T-helper 22 cell (primary cell): ENCODE results near the gene UBL4B.
"Not testable (repeated sequence)": the region's sequence is repeated elsewhere in the genome, so short reads cannot be mapped to it uniquely, and the experiment has no call there.

ENCODE experiments used
- DNase-seq: peaks from one replicate; pipeline ENCODE4 v3.0.0-alpha.2; 2020; ENCODE audit warnings: low read depth

The UBL4B gene, protein sequence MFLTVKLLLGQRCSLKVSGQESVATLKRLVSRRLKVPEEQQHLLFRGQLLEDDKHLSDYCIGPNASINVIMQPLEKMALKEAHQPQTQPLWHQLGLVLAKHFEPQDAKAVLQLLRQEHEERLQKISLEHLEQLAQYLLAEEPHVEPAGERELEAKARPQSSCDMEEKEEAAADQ

DNA sequence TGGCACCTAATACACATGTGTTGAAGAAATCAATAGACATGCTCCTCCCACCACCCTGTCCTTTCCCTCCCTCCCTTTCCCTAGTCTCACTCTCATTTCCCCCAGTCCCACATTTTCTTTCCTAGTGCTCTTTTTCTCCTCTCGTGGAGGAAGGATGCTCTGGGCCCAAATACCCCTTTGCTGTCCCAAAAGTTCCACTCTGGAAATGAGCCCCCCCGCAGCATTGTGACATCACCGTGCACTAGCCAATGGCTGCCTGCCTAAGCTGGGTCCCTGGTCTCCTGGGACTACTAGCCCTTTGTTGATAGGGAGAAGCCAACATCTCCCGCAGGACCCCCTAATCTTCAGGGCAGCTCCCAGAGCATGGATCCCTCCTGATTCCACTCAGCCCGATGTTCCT lies at the start of gene UBL4B:
TSS of gene UBL4B (plus strand) at position 301 of the 400 bp plus-strand sequence. CDS start at position 393, 92 bp downstream.
- DNase-seq: no peak

DNA sequence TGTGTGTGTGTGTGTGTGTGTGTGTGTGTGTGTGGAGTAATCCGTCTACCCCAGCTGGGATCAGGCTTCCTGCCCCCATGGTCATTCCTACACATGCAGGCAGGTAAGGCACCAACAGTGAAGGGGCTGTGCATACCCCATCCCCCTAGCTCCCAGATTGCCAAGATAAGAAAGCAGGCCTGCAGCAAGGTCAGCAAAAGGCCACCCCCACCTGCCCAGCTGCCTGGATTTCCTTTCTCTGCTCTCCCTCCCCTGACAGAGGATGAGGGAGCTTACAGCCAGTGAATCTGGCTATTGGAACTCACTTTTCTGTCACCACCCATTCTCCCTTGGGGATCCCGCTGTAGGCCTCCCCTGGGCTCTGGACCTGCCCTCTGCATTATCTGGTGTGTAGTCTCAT lies 49.6 kb upstream of the UBL4B start:
- no peak for DNase-seq

DNA sequence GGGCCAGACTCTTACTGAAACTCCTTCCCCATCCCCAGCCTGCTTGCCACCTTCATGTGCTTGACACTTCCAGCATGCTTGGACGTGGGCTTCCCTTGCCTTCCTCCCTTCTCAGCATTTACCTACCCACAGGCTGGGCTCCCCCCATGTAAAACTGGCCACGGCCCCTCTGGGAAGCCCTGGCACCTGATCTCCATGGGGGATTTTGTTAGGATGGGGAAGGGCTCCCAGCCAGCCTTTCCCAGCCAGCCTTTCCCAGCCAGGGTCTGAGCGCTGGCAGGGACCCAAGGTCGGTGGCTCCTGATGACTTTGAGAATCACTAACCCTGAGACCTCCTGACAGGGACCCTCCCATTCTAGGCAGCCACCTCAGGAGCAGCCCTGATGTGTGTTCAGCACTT lies 48.5 kb upstream of the UBL4B start:
- DNase-seq: no peak

DNA sequence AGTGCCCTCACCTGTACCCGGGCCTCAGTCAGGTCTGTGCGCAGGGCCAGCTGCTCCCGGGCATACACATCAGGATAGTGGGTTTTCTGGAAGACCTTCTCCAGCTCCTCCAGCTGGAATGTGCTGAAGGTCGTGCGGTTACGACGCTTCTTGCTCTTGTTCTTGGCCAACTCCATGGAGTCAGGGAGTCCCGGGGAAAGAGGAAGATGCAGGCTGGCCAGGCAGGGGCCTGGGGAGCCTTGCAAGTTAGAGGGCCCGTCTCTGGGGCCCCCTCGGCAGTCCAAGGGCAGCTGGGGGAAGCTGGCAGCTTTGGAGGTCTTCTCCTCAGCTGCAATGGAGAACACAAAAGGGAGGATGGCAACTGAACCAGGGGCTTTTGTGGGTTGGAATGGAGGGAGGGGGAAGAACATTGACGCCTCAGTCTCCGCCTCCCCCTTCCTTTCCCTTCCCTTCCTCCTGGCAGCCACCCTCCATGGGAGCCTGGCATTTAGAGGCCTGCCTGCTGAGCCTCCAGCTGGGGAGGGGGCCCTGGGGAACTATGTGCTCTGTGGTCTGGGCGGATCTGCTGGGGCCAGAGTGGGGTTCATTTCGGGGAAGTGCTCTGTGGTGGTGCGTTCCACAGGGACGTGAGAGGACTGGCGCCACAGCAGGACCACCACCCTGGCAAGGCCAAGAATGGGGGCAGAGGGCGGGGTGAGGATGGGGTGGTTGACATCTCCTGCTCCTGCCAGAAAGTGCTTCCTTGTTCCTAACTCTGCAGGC lies 47.5 kb upstream of the UBL4B start:
- no peak for DNase-seq

DNA sequence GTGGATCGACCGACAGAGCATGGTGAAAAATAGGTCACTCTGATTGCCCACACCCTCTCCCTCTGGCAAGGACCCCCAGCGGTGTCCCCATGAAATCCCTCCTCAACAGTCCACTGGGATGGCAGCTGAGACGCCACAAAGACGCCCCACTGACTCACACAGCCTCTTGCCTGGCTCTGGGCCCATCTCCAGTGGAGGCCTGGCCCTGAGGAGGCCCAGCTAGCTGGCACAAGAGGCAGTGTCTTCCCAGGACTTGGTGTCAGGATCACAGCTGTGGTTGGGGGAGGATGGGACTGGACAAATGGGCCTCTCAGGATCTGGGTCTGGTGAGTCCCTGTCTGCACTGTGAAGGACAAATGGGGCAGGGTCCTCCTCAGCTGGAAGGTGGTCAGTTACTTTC lies 46.4 kb upstream of the UBL4B start:
- DNase-seq: no peak

DNA sequence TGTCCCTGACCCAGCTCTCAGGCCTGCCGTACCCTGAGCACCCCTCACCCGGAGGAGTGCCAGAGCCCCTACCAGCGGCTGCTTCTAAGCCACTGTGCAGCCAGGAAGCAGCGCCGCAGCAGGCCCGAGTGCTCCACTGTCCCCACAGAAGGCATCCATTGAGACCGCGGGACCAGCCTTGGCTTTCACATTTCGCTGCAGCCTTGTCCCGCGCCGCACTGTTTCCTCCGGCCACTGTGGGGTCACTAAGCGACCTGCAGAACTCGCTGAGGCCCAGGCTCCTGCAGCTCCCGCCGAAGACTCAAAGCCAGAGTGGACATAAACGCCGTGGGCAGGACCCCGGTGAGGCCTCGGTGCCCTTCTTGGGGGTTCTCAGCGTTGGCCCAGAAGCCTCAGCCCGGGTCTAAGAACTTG lies 44.8 kb upstream of the UBL4B start:
- no peak for DNase-seq

DNA sequence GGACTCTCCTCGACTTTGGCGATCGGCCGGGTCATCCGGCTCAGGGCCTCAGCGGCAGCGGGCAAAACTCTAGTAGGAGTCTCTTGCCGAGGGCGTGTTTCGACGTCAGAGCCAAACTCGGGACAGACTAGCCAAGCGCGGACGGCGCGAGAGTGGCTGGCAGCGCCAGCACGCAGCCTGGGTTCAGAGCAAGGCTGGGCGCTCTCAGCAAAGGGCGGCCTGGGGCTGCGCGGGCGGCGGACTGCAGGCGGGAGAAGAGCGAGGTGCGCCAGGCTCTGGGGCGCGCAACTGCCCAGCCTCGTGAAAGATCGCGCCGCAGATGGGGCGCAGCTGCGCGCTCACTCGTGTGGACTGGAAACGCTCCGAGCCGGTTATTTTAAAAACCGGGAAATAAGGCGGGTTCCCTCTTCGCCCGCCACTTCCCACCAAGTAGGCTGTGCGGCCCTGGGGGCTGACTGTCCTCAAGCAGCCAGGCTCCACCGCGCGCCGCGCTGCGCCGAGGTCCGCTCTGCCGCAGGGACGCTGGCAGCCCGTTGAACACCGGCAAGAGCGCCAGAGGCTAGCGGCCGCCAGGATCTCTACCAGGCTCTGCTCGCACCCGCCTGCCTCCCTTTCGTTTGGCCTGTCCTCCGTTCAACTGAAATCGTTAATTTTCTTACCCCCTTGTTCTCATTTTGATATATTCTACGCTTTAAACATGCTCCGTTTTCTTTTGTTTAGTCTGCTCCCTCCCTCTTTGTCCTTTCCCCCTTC lies 44.2 kb upstream of the UBL4B start:
- DNase-seq: no peak

DNA sequence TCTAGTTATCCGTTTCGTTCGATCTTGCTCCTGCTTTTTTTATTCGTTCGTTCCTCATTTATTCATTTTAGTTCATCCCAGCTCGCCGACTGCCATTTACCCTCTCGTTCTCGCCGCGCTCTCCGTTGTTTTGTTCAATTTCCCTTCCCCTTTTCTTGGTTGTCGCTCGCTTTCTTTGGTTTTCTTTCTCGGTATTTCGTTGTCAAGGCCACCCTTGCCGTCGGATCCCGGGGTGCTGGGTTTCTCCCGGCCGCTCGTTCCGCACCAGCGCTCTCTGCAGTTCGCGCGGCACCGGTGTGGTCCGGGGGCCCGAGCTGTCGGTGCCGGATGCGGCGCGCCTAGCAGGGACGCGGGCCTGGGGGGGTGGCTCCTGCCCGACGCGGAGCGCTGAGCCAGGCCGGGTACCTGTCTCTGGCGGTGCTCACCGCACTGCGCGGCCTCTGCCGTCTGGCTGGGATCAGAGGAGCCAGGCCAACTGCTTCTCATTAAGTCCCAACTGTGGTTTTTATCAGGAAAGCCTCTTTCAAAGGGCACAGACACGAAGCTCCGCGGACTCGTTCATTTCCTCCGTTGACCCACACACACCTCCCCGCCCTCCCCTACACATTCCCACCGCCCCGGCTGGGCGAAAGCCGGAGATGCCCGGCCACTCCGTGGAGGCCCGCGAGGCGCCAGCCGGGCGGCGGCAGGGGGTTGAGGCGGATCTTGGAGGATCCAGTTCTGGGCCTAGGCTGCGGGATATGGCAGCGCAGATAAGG lies 43.4 kb upstream of the UBL4B start:
- DNase-seq: no peak

DNA sequence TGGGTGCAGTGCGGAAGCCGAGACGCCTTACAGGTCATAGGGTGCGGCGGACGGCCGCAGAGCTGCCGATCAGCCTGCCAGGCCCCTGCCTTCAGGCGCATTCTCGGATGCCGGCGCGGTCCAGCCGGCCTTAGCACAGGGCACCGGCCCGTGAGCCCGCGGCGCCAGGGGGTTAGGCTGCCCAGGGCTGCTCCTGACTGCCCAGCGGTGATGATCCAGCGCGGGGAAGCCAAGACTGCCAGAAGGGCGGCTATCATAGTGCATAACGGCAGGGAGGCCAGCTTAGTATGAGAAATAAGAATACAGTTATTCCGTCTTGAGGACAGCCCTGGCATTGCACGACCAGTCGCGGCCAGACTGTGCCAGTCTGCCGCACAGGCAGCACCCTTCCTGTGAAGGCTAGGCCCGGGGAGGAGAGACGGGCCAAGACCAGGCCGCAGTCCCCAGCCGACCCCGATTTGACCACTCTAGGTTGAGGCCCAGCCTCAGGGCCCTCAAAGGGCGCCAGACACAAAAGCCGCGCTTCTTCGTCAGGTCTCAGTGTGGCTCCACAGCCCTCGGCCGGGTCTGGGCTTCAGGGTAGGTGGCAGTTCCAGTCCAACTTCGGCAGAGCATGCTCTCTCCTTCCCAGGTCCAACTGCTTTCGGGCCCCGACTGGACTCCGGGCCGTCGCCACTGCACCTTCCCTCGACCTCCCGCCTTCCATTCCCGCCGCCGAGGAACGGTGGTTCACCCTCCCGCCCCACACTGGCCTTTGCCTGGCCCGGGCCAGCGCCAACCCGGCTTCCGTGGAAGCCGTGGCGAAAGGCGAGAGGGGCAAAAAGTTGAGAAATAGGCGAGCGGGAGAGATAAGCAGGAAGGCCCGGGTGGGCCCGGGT lies 42.6 kb upstream of the UBL4B start:
- DNase-seq: no peak

DNA sequence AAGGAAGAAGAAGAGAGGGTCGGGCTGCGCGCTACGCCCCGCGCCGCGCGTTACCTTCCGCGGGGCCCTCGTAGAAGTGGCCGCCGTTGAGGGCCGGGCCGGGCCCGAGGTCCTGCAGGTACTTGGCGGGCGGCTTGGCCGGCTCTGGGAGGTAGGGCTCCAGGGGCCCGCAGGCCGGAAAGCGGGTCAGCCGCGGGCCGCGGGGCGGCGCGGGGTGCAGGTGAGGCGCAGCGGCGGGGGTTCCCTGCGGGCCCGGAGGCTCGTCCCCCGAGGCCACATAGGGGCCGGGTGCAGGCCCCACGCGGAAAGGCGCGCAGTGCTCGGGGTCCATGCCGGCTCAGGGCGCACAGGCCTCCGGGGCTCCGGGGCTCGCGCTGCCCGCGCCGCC lies 42.0 kb upstream of the UBL4B start:
- DNase-seq: no peak

DNA sequence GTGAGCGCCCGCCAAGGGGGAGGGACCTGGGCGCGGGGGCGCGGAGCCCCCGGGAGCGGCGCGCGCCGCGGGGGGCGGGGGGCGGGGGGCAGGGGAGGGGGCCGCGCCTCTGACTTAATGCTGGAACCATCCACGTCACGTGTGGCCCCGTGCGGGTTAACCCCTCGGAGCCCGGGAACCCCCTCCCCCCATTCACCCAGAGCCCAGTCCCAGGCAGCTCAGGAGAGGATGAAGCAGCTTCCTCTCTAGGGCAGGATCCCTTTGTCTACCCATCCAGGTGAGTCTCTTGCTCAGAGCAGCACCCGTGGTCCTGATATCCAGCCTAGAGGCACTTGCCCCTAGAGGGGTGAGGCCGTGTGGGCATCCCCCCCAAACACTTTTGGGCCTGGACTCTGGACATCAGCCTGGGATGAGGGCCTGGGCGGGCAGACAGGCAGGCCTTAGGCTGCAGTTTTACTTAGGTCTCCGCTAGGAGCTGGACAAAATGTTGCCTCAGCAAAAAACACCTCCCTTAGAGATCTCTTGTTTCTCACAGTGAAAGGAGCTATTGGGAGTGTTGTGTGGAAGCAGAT lies 41.5 kb upstream of the UBL4B start, which contains the start of gene ALX3:
TSS of gene ALX3 (minus strand) at position 2 of the 572 bp plus-strand sequence. CDS start 60 bp downstream, outside the sequence.
- no peak for DNase-seq

DNA sequence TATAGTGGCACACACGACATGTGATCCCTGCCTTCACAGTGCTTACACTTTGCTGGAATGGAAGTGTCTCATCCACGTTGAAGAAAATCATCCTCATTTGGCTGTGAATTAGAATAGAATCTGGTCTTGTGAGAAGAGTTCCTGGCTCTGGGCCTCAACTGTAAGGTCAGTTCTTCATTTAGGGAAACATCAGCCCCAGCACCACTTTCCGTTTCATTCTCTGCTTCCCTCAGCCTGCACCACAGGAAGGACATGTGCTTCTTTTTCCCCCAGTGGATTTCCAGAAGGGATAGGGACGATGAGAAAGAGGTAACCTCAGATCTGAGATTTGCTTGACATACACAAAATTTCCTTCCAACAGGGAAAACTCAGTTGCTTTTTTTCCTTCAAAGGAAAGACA lies 38.1 kb upstream of the UBL4B start:
- no peak for DNase-seq

DNA sequence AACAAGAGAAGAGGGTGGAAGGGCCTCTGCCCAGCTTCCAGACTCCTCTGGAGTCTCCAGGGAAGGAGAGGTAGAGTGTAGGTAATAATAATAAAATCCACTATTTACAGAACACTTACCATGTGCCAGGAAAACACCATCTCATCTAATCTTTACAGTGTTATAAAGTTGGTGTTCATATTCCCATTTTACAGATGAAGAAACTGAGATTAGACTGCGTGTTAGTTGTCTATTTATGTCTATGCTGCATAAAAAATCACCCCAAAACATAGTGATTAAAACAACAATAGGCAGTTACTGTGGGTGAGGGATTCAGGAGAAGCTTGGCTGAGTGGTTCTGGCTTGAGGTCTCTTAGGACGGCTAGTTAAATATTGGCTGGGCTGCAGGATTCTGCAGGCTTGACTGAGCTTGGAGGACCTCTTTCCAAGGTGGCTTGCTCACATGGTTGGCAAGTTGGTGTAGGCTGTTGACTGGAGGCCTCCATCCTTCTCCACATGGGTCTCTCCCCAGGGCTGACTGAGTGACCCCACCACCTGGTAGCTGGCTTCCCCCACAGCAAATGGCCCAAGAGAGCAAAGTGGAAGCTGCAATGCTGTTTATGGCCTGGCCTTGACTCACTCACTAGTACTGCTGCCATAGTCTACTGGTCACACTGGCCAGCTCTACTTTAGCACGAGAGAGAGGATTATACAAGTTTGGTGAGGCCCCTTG lies 35.3 kb upstream of the UBL4B start:
- DNase-seq: no peak

DNA sequence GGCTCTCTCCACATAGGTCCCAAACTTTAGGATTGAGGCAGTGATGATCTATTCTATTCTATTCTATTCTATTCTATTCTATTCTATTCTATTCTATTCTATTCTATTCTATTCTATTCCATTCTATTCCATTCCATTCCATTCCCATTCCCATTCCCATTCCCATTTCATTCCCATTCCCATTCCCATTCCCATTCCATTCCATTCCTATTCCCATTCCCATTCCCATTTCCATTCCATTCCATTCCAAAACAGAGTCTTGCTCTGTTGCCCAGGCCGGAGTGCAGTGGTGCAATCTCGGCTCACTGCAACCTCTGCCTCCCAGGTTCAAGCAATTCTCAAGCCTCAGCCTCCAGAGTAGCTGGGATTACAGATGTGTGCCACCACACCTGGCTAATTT lies 32.2 kb upstream of the UBL4B start:
- DNase-seq: not testable (repeated sequence)

DNA sequence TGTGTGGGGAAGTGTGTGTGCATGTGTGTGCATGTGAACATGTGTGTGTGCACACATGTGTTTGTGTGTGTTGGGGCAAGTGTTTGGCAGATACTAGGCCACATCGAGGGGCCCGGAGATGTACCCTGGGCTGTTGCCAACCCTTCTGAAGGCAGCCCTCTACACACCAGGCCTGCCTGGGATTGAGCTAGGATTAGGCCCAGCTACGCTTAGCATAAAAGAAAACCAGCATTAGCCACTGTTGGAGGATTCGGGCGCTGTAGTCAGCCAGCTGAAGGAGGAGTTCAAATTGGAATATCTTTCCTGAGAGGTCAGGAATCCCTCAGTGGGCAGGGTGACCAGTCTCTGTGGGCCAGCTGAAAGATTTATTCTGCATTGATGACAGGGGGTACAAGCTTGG lies 31.2 kb upstream of the UBL4B start:
- DNase-seq: no peak

DNA sequence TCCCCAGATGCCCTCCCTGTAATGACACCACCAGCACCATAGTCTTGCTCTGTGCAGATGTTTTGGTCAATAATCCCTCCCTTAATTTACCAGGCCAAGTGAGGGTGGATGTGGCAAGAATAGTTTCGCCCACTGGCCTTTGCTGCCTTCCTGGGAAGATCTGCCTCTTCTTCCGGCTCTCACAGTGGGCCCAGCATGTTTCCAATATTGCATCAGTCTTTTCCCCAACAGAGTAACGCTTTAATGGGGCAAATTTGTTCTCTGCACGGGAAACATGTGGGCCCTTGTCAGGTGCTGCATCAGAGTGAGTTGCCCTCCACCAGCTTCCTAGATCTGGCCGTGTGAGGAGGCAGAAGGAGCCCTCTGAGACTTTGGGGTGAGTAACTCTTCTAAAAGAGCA lies 29.8 kb upstream of the UBL4B start:
- DNase-seq: no peak

DNA sequence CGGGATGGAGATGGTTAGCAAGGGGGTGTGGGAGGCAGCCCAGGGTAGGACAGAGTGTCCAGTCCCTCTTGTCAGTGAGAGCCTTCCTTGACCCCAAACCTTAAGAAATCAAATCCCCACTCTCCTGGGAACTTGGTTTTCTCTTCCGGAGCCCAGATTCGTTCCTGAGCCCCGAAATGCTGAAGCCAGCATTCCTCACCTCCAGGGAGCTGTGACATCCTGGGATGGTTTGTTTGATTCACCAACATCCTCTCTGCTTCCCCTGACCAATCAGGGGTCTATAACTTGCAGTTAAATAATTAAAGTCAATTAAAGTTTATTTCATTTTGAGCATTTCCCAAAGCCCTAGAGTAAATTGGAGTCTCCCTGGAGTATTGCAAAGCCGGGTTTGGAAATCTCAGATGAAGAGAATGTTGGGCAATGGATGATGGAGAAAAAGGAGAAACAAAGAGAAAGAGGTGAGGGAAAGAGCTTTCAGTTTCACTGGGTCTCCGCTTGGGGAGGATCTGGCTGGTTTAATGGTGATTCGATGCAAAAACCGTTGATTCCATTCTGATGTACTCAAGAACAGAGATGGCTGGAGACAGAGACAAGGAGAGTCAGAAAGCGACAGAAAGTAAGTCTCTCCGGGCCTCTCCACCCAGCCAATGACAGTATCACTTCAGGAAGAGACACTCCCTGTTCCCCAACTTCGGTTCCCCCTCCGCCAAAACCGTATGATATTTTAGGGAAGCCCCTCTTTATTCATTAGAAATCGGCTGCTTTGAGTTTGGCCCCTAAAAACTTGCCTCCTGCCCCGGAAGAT lies 29.0 kb upstream of the UBL4B start:
- no peak for DNase-seq

DNA sequence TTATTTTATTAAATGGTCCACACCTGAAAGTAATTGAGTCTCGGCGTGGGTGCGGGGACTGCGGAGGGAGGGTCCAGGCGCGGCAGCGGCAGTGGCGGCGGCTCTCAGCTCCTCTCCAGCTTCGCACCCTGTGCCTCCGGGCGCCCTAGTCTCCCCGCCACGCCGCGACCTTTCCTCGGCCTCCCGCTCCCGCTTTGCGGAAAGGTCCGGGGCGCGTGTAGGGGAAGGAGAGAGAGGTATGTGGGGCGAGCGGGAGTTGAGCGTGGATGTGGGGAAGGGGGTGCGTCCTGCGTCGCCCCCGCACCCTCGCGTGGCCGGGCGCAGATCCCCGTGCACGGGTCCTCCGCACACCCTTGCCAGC lies 28.4 kb upstream of the UBL4B start:
- DNase-seq: no peak

DNA sequence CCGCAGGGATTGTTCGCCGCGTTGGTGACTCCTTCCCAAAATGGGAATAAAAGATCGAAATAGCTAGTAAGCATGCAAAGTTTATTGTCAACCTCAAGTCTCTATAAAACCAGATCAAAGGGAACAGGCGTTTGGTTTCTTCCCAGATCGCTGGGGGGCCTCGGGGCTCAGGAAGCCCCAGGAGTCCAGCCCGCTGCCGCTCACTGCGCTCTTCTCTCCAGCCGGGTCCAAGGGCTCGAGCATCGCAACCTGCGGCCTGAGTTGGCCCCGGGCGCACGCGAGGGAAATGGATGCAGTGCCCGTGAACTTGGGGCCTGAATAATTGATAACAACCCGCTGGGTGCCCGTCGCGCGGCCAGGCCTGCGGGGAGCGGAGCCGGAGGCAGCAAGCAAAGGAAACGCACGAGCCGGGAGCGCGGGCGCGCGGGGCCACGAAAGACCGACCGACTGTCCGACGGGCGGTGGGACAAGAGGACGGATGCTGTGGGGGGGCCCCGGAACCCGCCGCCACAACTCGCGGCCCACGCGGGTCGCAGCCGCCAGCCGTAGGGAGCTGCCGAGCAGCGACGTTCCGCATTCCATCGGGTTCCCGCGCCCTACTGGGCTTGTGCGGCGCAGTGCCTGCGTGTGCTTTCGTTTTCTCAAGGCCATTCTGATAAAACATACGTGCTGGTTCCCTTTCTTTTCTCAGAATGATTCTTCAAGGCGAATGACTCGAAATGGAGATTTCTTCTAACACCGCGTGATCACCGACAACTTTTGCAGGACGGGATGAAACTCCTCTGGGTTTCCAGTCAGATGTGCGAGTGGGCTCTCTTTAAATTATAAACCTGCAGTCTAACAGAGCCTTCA lies 27.8 kb upstream of the UBL4B start:
- DNase-seq: no peak
